RKO (cell line): ENCODE measurements around the gene TESK1.

ENCODE experiments used
- DNase-seq: peaks from one replicate; pipeline ENCODE4 v3.0.0-alpha.2; 2016; ENCODE audit warnings: low spot score

Gene TESK1

GRCh38 chr9:35649431-35650340 is 44.6 kb downstream of the TESK1 start:
- no peak for DNase-seq

GRCh38 chr9:35650341-35651158 is 45.5 kb downstream of the TESK1 start, which contains the start of gene SIT1:
SIT1 (minus strand) TSS chr9:35650931; CDS start chr9:35650853, 78 bp downstream.
- no peak for DNase-seq

GRCh38 chr9:35651956-35652828 is 47.1 kb downstream of the TESK1 start:
- DNase-seq: peak; percentile 35

GRCh38 chr9:35652829-35653209 is 47.8 kb downstream of the TESK1 start:
- no peak for DNase-seq

GRCh38 chr9:35653611-35654010 is 48.5 kb downstream of the TESK1 start:
- DNase-seq: no peak

GRCh38 chr9:35656348-35656747 is 51.3 kb downstream of the TESK1 start:
- DNase-seq: no peak

GRCh38 chr9:35656831-35657545 is 51.9 kb downstream of the TESK1 start:
- no peak for DNase-seq

- DNase-seq: peak; percentile 99
Observed at GRCh38 chr9:35657546-35658136, 52.6 kb downstream of the TESK1 start, which contains the start of gene RMRP. RMRP (minus strand) TSS chr9:35658019.

- DNase-seq: peak; percentile 78
Observed at GRCh38 chr9:35658137-35658967, 53.3 kb downstream of the TESK1 start, which contains the start of gene CCDC107. CCDC107 (plus strand) TSS chr9:35658292; CDS start chr9:35658380, 88 bp downstream.

- DNase-seq: peak; percentile 85
Observed at GRCh38 chr9:35658968-35659220, 53.8 kb downstream of the TESK1 start.

- peak; percentile 64 for DNase-seq
Observed at GRCh38 chr9:35659340-35659739, 54.3 kb downstream of the TESK1 start.
